K562 (cell line): ENCODE data around the gene PPM1N. TPM values are rescaled to one million over a fixed set of nuclear protein-coding genes. Genes with fewer than 3 reads are reported as not detected.
A peak's percentile ranks its signal among the peaks of the same experiment; 100 is the strongest.

Source experiments
- EHMT2 ChIP-seq: fragments of 450-650 bp; IDR thresholded peaks from 2 replicates; pipeline ENCODE4 v1.6.1; 2018; ENCODE audit warnings: antibody characterized with exemption
- ELF1 ChIP-seq: fragments of 200-800 bp; sonication (Bioruptor generic); IDR thresholded peaks from 2 replicates; pipeline ENCODE4 v1.6.1; 2016; ENCODE audit warnings: missing genetic modification characterization, missing compliant biosample characterization
- RBM14 ChIP-seq: fragments of 200-400 bp; formaldehyde crosslinking; IDR thresholded peaks from 2 replicates; pipeline ENCODE4 v1.6.1; 2018; ENCODE audit warnings: low read depth, mild to moderate bottlenecking, low read length, moderate library complexity, borderline replicate concordance; ENCODE audit not compliant: insufficient read depth
- STAG1 ChIP-seq: sonication (generic); formaldehyde crosslinking; IDR thresholded peaks from 2 replicates; pipeline ENCODE4 v1.5.0; 2020; ENCODE audit warnings: missing genetic modification reagents, borderline replicate concordance
- SUPT5H ChIP-seq: fragments of 450-650 bp; IDR thresholded peaks from 2 replicates; pipeline ENCODE4 v1.6.1; 2016
- ZC3H4 ChIP-seq: sonication (generic); formaldehyde crosslinking; IDR thresholded peaks from 2 replicates; pipeline ENCODE4 v1.9.0; 2021; ENCODE audit warnings: missing genetic modification reagents, borderline replicate concordance
- ZNF165 ChIP-seq: fragments of 250-450 bp; sonication (Bioruptor Pico); IDR thresholded peaks from 2 replicates; pipeline ENCODE4 v1.4.0; 2020; ENCODE audit warnings: borderline replicate concordance
- ZNF561 ChIP-seq: fragments of 450-650 bp; formaldehyde crosslinking; conservative IDR thresholded peaks from 2 replicates; pipeline ENCODE4 v1.4.0; 2020; ENCODE audit warnings: mild to moderate bottlenecking, moderate library complexity
- ZNF57 ChIP-seq: fragments of 450-650 bp; formaldehyde crosslinking; IDR thresholded peaks from 2 replicates; pipeline ENCODE4 v1.4.0; 2020; ENCODE audit warnings: mild to moderate bottlenecking, moderate library complexity
- ZNF644 ChIP-seq: fragments of 200-800 bp; sonication (Bioruptor generic); IDR thresholded peaks from 2 replicates; pipeline ENCODE4 v1.6.1; 2016; ENCODE audit warnings: low read depth, missing genetic modification characterization, missing compliant biosample characterization
- polyA plus RNA-seq, 8 experiments: library from polyadenylated mRNA; depleted of rRNA in 4 of 8; stranded (reverse) in 5 of 8; unstranded in 3 of 8; fragments of >200 nt; fragmentation: Nextera tagmentation in 2 of 8; fragmentation: Illumina TruSeq in 1 of 8; extraction: Ambion mirVana in 2 of 8; extraction: Trizol in 1 of 8; gene quantifications; 2 replicates each; pipeline versions ENCODE4 v1.2.1 to v1.2.3, GENCODE V29; 2011 to 2014; ENCODE audit warnings: inconsistent platforms in 1 of 8, missing spikeins in 1 of 8
- total RNA-seq, 7 experiments: library from RNA; depleted of rRNA in 6 of 7; stranded (reverse); fragments of >200 nt in 6 of 7; fragmentation: Illumina TruSeq in 2 of 7; extraction: Trizol in 2 of 7; gene quantifications; 2 replicates each; pipeline versions ENCODE4 v1.2.1 to v1.2.3, GENCODE V29; 2011 to 2021; ENCODE audit warnings: low replicate concordance in 1 of 7
- TF ChIP-seq, protein P1 (sequence below): fragments of 450-650 bp; IDR thresholded peaks from 2 replicates; pipeline ENCODE4 v1.6.1; 2016; ENCODE audit warnings: antibody characterized with exemption
- TF ChIP-seq, protein P2 (sequence below), 2 experiments: IDR thresholded peaks; 2 replicates each; pipeline ENCODE4 v1.6.1; 2011; ENCODE audit warnings: borderline replicate concordance in 1 of 2, control low read depth in 1 of 2, low read depth in 1 of 2, low read length in 1 of 2, mild to moderate bottlenecking in 1 of 2, mixed read lengths in 1 of 2, moderate library complexity in 1 of 2; ENCODE audit not compliant: insufficient read depth in 1 of 2, insufficient read length in 1 of 2, poor library complexity in 1 of 2, severe bottlenecking in 1 of 2; ENCODE audit errors: extremely low read depth in 1 of 2
- TF ChIP-seq, protein P3 (sequence below): fragments of 250-450 bp; sonication (Bioruptor Pico); IDR thresholded peaks from 2 replicates; pipeline ENCODE4 v1.4.0; 2020; ENCODE audit warnings: mild to moderate bottlenecking, moderate library complexity, borderline replicate concordance
- TF ChIP-seq, protein P4 (sequence below), 2 experiments: IDR thresholded peaks; 2 replicates each; pipeline ENCODE4 v1.6.1; 2012; ENCODE audit warnings: improper control_type of control experiment in 2 of 2, low read depth in 2 of 2, low read length in 2 of 2, borderline replicate concordance in 1 of 2
- TF ChIP-seq, protein P5 (sequence below): fragments of 450-650 bp; IDR thresholded peaks from 2 replicates; pipeline ENCODE4 v1.6.1; 2016; ENCODE audit warnings: borderline replicate concordance
- TF ChIP-seq, protein P6 (sequence below): sonication (generic); formaldehyde crosslinking; IDR thresholded peaks from 2 replicates; pipeline ENCODE4 v1.9.0; 2022; ENCODE audit warnings: mild to moderate bottlenecking, missing genetic modification reagents

The PPM1N gene
- total and polyA plus RNA-seq, 9 of the 15 experiments (the other 6 are each of a cell fraction or from before 2014, with no cell fraction given) = 4.5 to 15.6 (median 8.7) TPM

DNA sequence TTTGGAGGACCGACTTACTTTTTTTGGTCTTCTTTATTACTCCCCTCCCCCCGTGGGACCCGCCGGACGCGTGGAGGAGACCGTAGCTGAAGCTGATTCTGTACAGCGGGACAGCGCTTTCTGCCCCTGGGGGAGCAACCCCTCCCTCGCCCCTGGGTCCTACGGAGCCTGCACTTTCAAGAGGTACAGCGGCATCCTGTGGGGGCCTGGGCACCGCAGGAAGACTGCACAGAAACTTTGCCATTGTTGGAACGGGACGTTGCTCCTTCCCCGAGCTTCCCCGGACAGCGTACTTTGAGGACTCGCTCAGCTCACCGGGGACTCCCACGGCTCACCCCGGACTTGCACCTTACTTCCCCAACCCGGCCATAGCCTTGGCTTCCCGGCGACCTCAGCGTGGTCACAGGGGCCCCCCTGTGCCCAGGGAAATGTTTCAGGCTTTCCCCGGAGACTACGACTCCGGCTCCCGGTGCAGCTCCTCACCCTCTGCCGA is 30.0 kb upstream of the PPM1N start (continued):
- TF ChIP-seq ELF1 (0 out of 2 replicates have a peak, but pooled peaks have one; percentile 4), ZC3H4 (CRISPR knock-in tag) (peak; percentile 98), RBM14 (no peak), ZNF561 (CRISPR knock-in tag) (no peak), EHMT2 (no peak), SUPT5H (0 out of 2 replicates have a peak, but pooled peaks have one; percentile 4), ZNF644 (tag) (no peak), STAG1 (CRISPR knock-in tag) (0 out of 2 replicates have a peak, but pooled peaks have one; percentile 7), ZNF57 (CRISPR knock-in tag) (no peak), ZNF165 (CRISPR knock-in tag) (no peak)
- TF ChIP-seq, protein P1, sequence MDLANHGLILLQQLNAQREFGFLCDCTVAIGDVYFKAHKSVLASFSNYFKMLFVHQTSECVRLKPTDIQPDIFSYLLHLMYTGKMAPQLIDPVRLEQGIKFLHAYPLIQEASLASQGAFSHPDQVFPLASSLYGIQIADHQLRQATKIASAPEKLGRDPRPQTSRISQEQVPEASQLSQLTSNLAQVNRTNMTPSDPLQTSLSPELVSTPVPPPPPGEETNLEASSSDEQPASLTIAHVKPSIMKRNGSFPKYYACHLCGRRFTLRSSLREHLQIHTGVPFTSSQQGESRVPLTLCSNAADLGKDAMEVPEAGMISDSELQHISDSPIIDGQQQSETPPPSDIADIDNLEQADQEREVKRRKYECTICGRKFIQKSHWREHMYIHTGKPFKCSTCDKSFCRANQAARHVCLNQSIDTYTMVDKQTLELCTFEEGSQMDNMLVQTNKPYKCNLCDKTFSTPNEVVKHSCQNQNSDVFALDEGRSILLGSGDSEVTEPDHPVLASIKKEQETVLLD = no peak
- TF ChIP-seq, protein P2, sequence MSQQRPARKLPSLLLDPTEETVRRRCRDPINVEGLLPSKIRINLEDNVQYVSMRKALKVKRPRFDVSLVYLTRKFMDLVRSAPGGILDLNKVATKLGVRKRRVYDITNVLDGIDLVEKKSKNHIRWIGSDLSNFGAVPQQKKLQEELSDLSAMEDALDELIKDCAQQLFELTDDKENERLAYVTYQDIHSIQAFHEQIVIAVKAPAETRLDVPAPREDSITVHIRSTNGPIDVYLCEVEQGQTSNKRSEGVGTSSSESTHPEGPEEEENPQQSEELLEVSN (IDR thresholded peaks at IDR 0.05; ENCODE audit: borderline replicate concordance in 1 of 2, extremely low read depth in 1 of 2, insufficient read depth in 1 of 2, insufficient read length in 1 of 2, low read depth in 1 of 2, low read length in 1 of 2, poor library complexity in 1 of 2, severe bottlenecking in 1 of 2) = peak in 1 of 2 experiments; percentile 1
- TF ChIP-seq, protein P3, sequence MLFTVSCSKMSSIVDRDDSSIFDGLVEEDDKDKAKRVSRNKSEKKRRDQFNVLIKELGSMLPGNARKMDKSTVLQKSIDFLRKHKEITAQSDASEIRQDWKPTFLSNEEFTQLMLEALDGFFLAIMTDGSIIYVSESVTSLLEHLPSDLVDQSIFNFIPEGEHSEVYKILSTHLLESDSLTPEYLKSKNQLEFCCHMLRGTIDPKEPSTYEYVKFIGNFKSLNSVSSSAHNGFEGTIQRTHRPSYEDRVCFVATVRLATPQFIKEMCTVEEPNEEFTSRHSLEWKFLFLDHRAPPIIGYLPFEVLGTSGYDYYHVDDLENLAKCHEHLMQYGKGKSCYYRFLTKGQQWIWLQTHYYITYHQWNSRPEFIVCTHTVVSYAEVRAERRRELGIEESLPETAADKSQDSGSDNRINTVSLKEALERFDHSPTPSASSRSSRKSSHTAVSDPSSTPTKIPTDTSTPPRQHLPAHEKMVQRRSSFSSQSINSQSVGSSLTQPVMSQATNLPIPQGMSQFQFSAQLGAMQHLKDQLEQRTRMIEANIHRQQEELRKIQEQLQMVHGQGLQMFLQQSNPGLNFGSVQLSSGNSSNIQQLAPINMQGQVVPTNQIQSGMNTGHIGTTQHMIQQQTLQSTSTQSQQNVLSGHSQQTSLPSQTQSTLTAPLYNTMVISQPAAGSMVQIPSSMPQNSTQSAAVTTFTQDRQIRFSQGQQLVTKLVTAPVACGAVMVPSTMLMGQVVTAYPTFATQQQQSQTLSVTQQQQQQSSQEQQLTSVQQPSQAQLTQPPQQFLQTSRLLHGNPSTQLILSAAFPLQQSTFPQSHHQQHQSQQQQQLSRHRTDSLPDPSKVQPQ (CRISPR knock-in tag) = no peak
- TF ChIP-seq, protein P4, sequence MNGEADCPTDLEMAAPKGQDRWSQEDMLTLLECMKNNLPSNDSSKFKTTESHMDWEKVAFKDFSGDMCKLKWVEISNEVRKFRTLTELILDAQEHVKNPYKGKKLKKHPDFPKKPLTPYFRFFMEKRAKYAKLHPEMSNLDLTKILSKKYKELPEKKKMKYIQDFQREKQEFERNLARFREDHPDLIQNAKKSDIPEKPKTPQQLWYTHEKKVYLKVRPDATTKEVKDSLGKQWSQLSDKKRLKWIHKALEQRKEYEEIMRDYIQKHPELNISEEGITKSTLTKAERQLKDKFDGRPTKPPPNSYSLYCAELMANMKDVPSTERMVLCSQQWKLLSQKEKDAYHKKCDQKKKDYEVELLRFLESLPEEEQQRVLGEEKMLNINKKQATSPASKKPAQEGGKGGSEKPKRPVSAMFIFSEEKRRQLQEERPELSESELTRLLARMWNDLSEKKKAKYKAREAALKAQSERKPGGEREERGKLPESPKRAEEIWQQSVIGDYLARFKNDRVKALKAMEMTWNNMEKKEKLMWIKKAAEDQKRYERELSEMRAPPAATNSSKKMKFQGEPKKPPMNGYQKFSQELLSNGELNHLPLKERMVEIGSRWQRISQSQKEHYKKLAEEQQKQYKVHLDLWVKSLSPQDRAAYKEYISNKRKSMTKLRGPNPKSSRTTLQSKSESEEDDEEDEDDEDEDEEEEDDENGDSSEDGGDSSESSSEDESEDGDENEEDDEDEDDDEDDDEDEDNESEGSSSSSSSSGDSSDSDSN (IDR thresholded peaks at IDR 0.05; ENCODE audit: borderline replicate concordance in 1 of 2, low read depth in 2 of 2, low read length in 2 of 2) = peak in 1 of 2 experiments; percentile 52; a peak in 1 of 4 replicates
- TF ChIP-seq, protein P5, sequence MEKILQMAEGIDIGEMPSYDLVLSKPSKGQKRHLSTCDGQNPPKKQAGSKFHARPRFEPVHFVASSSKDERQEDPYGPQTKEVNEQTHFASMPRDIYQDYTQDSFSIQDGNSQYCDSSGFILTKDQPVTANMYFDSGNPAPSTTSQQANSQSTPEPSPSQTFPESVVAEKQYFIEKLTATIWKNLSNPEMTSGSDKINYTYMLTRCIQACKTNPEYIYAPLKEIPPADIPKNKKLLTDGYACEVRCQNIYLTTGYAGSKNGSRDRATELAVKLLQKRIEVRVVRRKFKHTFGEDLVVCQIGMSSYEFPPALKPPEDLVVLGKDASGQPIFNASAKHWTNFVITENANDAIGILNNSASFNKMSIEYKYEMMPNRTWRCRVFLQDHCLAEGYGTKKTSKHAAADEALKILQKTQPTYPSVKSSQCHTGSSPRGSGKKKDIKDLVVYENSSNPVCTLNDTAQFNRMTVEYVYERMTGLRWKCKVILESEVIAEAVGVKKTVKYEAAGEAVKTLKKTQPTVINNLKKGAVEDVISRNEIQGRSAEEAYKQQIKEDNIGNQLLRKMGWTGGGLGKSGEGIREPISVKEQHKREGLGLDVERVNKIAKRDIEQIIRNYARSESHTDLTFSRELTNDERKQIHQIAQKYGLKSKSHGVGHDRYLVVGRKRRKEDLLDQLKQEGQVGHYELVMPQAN = no peak
- TF ChIP-seq, protein P6, sequence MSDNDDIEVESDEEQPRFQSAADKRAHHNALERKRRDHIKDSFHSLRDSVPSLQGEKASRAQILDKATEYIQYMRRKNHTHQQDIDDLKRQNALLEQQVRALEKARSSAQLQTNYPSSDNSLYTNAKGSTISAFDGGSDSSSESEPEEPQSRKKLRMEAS (CRISPR knock-in tag) = no peak
